HG03432 (cell line): ENCODE measurements around the gene LPIN1.
"Not testable (repeated sequence)": the region's sequence is repeated elsewhere in the genome, so short reads cannot be mapped to it uniquely, and the experiment has no call there.

ENCODE experiments used
- ATAC-seq: cut with Tn5 transposase; IDR thresholded peaks from one replicate; pipeline ENCODE4 v1.9.1; 2021; ENCODE audit warnings: mild to moderate bottlenecking, moderate library complexity; ENCODE audit not compliant: unreplicated experiment

Gene LPIN1

DNA sequence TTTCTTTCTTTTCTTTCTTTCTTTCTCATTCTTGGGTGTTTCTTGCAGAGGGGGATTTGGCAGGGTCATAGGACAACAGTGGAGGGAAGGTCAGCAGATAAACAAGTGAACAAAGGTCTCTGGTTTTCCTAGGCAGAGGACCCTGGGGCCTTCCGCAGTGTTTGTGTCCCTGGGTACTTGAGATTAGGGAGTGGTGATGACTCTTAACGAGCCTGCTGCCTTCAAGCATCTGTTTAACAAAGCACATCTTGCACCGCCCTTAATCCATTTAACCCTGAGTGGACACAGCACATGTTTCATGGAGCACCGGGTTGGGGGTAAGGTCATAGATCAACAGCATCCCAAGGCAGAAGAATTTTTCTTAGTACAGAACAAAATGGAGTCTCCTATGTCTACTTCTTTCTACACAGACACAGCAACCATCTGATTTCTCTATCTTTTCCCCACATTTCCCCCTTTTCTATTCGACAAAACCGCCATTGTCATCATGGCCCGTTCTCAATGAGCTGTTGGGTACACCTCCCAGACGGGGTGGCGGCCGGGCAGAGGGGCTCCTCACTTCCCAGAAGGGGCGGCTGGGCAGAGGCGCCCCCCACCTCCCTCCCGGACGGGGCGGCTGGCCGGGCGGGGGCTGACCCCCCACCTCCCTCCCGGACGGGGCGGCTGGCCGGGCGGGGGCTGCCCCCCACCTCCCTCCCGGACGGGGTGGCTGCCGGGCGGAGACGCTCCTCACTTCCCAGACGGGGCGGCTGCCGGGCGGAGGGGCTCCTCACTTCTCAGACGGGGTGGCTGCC is 12.9 kb downstream of the LPIN1 start:
- not testable (repeated sequence) for ATAC-seq

DNA sequence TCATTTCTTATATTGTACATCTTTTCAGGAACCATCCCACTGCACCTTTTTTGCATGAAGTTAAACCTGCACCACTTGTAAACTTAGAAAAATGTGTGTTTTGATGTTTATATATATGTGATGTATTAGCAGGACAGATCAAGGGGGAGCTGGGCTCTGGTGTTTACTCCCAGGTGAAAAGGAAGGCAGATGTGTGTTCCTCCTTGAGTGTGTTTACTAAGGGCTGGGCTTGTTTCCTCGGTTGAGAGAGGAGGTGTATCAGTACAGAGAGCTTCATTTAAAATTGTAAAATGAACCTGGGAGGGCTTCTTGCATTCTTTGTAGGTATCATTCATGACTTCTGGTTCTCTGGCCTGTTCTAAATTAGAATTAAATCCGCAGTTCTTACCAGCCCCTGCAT is 14.8 kb downstream of the LPIN1 start:
- no peak for ATAC-seq

DNA sequence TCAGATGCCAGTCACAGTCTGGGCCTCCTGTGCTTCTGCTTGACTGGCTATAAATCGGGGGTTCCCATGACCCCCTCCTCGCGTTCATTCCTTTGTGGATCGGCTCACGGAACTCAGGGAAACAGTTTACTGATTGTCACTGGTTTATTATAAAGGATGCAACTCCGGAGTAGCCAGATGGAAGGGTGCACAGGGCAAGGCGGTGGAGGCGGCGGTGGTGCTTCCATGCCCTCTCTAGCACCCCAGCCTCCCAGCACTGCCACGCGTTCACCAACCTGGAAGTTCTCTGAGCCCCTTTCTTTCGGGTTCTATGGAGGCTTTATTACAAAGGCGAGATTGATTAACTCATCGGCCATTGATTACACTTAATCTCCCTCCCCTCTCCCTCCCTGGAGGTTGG is 15.6 kb downstream of the LPIN1 start:
- ATAC-seq, result no peak

DNA sequence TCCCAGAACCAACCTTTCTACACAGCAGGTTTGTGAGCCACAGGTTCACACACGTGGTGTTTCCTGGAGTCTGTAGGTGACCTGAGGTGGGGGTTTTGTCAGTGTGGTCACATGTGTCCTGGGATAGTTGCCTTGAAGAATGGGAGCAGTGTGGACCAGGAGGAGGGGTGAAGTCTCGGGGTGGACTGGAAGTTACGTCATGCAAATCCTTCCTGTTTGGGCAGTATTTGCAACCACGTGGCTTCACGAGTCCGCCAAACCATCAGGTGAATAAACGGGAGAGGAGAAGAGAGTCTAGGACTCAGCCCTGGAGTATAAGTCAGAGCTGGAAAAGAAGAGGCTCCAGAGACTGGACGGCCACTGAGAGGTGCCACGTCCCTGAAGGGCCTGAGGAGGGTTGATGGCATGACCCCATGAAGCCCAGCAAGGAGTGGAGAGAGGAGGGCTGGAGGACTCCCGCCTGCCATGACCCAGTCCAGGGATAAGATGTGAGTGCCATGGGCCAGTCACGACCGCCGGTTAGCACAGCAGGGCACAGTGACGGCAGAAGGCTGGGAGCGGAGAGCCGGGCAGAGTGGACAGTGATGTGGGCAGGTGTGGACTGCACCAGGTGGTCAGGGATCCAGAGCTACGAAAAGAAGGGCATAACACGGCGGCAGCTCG is 16.5 kb downstream of the LPIN1 start:
- no peak for ATAC-seq

DNA sequence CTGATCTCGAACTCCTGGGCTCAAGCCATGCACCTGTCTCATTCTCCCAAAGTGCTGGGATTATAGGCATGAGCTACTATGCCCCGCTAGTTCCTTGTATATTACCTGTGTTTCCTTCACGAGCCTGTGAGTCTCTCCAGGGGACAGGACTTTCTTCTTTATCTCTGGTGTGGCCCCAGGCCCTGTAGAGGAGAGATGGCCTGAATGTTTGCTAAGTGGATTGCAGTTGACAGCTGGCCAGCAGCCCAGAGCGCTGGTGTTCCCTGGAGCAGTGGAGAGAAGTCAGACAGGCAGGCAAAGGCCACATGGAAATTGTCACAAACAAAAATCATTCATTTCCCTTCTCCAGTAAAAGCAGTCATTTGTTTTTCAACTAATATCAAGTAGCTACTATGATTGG is 17.9 kb downstream of the LPIN1 start:
- no peak for ATAC-seq

DNA sequence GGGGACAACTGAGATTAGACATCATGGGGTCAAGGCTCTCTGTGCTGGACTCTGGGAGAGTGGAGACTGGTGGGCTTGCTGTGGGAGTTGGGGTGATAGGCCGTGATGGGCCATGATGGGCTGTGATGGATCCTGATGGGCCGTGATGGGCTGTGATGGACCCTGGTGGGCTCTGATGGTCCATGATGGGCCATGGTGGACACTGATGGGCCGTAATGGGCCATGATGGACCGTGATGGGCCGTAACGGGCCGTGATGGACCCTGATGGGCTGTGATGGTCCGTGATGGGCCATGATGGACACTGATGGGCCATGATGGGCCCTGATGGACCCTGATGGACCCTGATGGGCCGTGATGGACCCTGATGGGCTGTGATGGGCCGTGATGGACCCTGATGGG is 18.5 kb downstream of the LPIN1 start:
- no peak for ATAC-seq

DNA sequence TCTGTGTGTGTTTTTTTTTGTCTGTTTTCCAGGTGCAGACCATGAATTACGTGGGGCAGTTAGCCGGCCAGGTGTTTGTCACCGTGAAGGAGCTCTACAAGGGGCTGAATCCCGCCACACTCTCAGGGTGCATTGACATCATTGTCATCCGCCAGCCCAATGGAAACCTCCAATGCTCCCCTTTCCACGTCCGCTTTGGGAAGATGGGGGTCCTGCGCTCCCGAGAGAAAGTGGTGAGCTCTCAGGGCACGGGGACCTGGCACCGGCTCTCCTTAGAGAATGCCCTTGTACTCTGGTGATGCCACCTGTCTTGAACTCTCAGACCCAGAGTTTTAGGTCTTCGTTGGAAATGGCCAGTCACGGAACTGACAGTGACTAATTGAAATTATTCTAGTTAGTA is 19.1 kb downstream of the LPIN1 start:
- no peak for ATAC-seq

DNA sequence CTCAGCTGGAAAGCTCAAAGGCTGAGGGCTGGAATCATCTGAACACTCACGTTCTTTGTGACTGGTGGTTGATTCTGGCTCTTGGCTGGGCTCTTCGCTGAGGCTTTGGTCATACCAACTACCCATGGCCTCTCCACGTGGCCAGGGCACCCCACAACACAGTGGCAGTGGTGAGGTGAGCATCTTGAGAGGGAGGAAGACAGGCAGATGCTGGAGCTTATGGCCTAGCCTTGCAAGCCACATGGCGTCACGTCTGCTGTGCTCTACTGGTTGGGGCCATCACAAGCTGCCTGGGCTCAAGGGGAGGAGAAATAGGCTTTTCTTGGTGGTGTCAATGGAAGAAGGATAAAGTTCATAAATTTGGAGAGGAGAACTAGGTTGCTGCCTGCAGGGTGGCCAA is 19.6 kb downstream of the LPIN1 start:
- no peak for ATAC-seq

DNA sequence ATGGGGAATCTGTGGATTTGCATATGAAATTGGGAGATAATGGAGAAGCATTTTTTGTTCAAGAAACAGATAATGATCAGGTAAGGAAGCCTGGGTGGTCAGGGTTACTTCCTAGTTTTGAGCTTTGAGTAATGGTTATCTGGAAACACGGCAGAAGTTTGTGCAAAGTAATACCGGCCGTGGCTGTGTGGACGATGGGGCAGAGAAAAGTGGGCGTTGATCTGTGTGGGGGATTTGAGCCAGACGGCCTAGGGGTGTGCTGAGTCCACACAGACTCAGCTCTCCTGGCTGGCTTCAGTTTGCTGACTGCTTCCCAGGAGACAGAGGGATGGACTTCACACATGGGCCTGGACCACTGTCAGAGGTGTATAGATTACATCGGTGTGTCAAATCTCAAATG is 21.3 kb downstream of the LPIN1 start:
- ATAC-seq, result no peak

DNA sequence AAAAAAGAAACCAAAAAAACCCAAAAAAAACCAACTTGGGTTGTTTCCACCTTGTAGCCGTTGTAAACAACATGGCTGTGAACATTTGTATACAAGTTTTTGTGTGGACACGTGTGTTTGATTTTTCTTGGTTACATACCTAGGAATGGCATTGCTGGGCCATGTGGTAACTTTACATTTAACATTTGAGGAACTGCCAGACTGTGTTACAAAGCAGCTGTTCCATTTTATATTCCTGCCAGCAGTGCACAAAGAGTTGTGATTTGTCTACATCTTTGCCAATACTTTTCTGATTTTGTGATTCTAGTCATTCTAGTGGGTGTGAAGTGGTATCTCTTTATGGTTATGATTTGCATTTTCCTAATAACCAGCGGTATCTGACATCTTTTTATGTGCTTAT is 22.5 kb downstream of the LPIN1 start:
- no peak for ATAC-seq

DNA sequence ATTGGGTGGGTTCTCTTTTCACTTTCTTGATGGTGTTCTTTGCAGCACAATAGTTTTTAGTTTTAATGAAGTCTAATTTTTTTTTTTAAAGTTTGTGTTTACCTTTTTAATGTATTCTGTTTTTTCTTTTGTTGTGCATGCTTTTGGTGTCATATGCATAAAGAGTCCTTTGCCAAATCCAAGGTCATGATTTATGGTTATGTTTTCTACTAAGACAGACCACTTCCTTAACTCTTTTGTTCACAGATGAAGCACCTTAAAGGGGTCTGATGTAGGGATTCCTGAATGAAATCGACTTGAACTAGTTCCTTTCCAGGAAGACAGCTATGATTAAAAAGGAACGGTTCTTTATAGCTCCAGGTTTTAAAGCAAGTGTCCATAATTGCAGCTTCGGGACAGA is 23.1 kb downstream of the LPIN1 start:
- ATAC-seq, result no peak

DNA sequence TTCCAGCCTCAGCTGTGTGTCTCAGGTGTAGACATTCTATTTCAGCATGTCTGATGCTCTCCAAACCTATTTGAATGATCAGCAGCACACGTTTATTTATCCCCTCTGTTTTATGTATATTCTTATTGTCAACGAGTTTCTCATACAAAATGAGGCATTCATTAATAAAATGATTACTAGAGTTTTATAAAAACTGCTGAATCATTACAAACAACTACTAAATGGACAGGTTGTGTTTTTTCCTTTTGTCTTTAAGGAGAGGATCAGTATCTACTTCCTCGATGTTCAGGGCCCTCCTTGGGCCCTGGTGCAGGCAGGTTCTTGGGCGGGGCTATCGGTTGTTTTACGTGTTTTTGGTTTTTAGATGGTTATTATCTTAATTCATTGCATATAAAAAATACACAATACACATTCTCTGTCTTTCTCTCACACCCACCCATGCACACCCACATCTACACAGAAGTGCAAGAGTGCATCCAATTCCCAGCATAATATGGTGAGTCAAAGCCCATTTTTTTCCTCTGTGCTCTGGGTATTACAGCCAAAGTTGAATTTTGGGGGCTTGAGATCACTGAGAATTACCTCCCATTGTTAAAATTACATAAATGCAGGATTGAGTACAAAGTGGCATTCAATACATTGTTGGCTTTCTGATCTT is 24.2 kb downstream of the LPIN1 start:
- no peak for ATAC-seq

DNA sequence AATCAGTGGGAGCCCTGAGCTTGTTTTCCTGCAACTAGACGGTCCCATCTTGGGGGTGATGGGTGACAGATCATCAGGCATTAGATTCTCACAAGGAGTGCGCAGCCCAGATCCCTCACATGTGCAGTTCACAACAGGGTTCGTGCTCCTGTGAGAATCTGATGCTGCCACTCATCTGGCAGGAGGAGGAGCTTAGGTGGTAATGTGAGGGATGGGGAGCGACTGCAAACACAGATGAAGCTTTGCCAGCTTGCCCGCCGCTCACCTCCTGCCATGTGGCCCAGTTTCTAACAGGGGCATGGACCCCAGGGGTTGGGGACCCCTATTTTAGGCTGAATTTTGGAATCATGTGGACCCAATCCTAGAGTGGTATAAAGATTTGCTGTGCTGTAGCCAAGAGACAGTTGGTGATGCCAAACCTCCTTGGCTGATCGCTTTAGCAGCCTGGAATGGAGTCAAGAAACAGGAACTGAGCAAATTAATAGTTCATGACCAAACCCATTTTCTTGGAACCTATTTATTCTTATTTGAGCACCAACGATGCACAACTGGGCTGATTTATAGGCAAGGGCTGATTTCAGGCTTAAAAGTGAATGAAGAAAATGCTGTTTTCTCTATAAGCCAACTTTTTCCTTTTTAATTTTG is 25.7 kb downstream of the LPIN1 start:
- ATAC-seq, result no peak

DNA sequence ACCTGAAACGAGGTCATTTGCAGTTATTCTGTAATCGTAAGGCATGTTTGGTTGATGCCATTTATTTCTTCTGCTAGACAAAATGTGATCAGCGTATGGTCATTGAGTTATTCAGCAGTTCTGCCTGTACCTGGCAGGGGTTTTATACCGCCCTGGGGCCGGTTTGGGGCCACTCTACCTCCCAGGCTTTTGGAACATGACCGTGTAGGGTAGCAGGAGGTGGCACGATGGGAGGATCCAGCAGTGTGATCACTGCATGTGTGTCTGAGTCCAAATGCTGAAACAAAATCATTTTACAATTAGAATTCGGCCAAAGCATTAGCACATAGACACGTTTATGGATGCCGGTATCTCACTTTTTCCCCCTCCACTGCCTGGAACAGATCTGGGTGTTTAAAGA is 26.7 kb downstream of the LPIN1 start:
- no peak for ATAC-seq

DNA sequence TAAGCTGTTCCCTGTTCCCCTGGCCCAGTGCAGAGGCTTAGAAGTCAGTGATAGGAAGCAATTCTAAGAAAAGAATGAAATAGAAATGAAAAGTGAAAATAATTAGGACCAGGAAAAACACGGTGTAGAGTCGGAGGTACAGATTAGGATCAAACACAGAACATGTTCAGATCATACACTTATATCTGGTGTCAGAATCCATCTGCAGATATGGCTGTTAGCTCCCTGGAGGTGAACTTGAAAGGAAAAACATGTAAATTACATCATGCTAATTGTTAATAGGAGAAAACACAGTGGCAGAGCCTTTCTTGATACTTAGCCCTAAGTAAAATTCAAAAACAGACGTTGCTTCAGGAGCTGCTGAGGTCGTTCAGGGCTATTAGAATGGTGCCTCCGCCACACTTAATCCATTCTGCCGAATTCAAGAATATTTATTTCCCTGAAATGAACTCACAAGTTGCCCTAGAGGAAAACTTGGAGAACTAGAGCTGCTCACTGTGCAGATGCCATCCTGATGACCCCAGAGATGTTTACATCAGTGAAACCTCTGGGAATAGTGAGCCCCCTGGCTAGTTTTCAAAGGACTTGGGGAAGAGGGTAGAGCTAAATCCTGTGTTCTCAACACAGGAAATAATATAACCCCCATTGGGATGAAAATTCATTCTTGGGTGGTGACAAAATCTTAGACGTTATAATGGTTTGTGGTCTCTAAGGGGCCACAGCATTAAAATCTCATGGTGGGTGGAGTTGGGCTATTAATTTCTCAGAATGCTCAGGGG is 27.5 kb downstream of the LPIN1 start:
- ATAC-seq, result no peak

DNA sequence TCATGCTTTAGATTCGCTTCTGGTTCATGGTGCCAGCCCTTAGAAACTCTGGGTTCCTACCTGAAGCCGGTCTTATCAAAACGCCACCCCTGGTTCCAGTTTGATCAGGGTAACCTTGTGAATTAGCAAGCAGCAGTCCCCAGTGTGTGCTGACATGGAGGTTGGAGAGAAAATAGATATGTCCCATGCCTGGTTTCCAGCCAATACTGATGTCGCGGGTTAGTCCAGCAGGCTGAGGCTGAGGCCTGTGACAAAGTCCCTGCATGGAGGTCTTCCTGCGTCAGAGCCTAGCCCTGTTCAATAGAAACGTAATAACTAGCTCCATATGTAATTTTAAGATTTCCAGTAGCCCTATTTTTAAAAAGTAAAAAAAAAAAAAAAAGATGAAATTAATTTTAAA is 28.2 kb downstream of the LPIN1 start:
- no peak for ATAC-seq

DNA sequence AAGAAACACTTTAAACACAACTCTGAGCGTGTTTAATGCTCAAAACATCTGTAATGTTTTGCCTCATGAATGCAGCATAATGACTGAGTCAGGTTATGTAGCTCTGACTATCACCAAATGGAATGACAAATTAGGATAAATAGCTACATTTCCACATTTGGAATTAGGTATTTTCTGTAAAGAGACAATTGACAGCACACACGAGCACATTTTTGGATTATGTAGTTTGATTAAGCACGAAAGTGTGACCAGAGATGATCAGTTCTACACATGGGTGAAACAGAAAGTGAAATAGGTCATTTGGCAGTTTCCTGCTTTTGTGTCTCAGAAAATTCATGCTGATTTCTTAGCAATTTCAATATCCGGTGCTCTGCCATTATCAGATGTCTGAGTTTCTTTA is 29.0 kb downstream of the LPIN1 start:
- ATAC-seq, result peak; percentile 88

DNA sequence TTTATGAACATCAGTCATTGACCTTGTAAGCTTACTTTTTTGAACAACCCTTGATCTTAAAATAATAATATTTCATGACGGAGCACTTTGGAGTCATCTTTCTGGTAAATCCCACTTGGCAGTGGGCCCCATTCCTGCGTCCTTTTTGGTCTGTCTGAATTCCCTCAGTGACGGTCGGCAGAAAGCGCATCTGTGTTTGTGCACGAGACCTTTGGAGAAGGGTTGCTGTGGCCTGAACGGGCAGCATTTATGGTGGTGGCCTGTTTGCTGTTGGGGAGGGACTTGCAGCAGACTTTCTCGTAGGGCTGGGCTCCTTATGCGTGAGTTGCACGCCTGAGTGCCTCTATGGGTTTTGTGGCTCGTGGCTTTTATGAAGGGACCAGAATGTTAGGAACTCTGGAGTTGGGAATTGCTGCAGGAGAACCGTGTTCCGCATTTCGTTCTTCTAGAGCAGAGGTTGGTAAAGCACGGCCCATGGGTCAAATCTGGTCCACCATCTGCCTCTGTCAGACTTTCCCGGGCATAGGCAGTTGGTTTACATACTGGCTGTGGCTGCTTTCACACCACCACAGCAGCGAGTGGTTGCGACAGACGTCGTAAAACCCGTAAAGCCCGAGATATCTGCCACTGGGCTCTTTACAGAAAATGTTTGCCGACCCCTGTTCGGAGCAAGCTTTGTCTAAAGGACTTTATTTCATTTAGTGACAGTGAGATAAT is 30.8 kb downstream of the LPIN1 start:
- no peak for ATAC-seq

DNA sequence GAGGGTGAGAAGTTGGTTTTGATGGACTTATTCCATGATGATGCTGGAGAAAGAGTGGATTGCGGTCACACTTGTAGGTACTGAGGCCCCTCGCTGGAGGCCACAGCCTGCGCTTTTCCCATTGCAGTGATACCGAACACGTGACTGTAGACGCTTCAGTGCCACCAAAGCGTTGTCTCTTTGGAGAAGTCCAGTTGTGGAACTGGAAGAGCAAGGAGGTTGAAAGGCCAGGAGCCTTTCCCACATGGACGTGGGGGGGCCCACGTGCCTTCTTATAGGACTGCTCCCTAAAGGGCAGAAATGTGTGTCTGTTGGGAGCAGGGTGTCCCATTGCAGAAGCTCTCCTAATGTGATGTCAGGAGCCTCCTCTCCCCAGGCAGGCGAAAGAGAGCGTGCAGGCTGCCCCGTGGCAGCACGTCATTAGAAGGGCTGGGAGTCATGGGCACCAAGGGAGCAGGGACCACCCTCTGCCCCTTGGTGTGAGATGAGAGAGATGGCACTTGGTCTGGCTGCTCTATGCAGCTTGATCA is 31.5 kb downstream of the LPIN1 start:
- ATAC-seq, result no peak

DNA sequence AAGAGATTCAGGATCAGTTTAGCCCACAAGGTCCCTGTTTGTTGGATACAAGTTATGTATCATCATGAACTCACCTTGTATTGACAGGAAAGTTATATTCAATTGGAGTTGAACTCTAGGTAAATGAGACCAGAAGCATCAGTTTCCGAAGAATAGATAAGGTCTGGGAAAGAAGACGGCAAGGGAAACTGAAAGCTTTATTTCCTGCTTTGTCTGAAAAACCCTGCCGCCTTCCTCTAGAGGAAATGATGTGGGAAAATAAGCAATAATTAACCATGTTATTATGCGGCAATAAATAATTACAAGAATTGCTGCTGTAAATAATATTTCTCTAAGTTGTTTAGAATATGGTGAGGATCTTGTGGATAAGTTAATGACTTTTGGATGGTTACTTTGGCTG is 32.0 kb downstream of the LPIN1 start:
- no peak for ATAC-seq
